Measurements from ENCODE around the gene CBX6.

CBX6 gene

DNA sequence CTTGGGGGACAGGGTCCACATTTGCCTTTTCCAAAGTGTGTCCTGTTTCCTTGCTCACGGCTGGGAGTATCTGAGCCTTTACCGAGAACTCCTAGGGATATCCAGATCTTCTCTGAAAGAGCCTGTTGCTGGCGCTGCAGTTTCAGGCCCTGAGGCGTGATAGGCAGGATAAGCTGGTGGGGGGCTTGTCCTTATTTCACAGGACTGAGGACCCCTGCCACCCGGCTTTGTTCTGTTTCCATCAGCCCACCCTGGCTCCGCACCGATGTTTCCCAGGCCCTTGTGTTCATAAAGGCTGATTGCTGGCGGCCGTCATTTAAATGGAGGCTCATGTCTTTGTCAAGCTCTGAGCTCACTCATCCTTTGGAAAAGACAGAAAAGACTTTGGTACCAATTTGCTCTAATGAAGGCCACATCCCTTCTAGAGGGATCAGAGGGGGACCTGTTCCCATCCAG lies 18.8 kb downstream of the CBX6 start:
- TF ChIP-seq CTCF (IDR thresholded peaks at IDR 0.05; ENCODE audit: low read depth, low read length): no peak
- no peak for DNase-seq (ENCODE audit: low read depth, low spot score)
- no peak overlapping the region for H3K4me3 ChIP-seq (ENCODE audit: low read depth, low read length)
- in situ Hi-C loops (cut with HindIII; ENCODE audit: low sequenced_read_pairs): no loop called here

DNA sequence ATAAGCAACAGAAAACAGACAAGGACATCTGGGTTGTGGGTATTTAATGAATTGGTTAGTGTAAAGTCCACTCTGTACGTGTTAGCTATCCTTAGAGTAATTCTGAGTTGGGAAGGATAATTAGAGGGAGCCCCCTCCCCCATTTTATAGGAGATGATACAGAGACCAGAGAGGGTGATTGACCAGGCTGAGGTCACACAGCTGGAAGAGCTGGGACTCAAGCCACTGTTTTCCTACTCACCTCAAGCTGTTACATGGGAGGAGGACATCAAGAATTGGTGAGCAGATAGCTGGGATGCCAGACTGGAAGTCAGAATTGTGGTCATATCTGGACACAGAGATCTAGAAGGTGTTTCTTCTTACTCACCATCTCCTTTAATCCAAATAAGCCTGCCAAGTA lies 19.5 kb downstream of the CBX6 start:
- in situ Hi-C loops (cut with HindIII; ENCODE audit: low sequenced_read_pairs): no loop called here
- DNase-seq (ENCODE audit: low read depth, low spot score): no peak
- no peak for TF ChIP-seq CTCF (IDR thresholded peaks at IDR 0.05; ENCODE audit: low read depth, low read length)

DNA sequence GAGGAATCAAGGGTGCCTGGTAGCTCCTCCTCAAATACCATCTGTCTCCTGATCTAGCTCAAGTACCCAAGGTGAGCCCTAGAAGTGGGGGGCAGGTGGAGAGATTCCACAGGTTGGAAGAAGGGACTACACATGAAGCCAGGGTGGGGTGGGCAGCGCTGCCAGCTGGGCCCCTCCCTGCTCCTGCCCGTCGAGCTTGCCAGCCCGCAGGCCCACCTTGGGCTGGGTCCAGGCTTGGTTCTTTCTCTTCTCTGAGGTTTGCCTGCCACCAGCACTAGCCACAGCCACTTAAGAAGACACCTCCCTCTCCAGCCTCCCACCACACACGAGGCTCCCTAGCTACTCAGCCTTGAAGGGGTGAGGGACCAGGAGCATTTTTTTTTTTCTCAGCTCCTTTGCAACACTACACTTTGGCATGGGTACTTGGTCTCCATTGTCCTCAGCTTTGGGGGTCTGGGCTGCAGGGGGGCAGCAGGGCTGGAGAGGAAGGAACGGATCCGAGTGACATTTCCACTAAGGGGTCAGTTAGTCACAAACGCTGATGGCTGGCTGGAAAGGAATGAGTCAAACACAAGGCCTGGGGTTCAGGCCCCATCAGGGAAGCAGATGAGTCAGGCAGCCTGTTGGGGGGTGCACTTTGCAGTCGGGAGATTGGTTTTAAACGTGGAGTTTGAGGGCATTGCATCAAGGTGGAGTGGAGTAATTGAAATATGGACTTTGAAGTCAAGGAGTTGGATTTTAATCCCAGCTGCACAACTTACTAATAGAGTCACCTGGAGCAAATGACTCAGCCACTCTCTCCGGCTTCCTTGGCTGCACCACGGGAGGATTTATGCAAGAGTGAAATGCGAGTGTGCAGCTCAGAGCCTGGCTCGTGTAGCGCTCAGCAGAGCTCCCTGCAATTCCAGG lies 20.8 kb downstream of the CBX6 start:
- no peak for TF ChIP-seq CTCF (IDR thresholded peaks at IDR 0.05; ENCODE audit: low read depth, low read length)
- peak; percentile 60 for DNase-seq (ENCODE audit: low read depth, low spot score)
- no peak overlapping the region for H3K4me3 ChIP-seq (ENCODE audit: low read depth, low read length)
- in situ Hi-C loops (cut with HindIII; ENCODE audit: low sequenced_read_pairs): no loop called here

More for the DNA sequence above, 19.5 kb downstream of the CBX6 start:
- no peak overlapping the region for H3K4me3 ChIP-seq (ENCODE audit: low read depth, low read length)

DNA sequence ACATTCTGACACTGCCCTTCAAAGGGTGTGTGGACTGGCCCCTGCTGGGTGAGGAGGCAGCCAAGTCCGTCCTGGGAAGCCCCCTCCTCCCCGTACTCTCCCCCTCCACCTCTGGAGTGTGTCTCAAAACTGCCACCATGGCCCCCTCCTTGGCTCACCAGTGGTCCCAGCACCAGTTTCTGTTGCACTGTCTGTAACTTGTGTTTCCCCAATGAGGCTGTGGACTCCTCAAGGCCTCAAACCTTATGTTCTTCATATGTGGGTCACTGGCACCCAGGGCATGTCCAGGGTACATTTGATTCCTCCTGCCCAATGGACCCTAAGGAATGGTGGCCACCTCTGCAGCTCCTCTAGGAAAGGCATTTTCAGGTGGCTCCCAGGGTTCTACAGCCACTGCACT lies 21.6 kb downstream of the CBX6 start:
- TF ChIP-seq CTCF (IDR thresholded peaks at IDR 0.05; ENCODE audit: low read depth, low read length): no peak
- H3K4me3 ChIP-seq (ENCODE audit: low read depth, low read length): no peak overlapping the region
- no peak for DNase-seq (ENCODE audit: low read depth, low spot score)
- in situ Hi-C loops (cut with HindIII; ENCODE audit: low sequenced_read_pairs): no loop called here

GRCh38 chr22:38849811-38850210 lies 22.2 kb downstream of the CBX6 start:
- in situ Hi-C loops (cut with HindIII; ENCODE audit: low sequenced_read_pairs): no loop called here
- DNase-seq (ENCODE audit: low read depth, low spot score): no peak
- no peak overlapping the region for H3K4me3 ChIP-seq (ENCODE audit: low read depth, low read length)
- TF ChIP-seq CTCF (IDR thresholded peaks at IDR 0.05; ENCODE audit: low read depth, low read length): no peak

DNA sequence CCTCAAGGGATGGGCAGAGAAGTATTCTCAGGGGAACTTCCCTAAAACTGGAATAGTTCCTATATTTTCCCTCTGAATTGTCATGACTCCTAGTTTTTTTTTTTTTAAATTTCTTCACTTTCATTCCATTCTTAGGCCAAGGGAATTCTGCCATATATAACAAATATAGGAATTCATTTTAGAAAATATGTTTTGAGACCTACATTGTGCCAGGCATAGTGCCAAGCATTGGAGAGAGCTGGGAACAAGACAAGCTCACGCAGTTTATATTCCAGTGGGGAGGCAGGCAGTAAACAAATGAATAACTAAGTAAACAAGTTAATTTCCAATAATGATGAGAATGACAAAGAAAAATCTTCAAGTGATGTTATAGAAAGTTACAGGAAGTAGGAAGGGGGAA lies 25.6 kb downstream of the CBX6 start:
- DNase-seq (ENCODE audit: low read depth, low spot score): no peak
- no peak for TF ChIP-seq CTCF (IDR thresholded peaks at IDR 0.05; ENCODE audit: low read depth, low read length)
- no peak overlapping the region for H3K4me3 ChIP-seq (ENCODE audit: low read depth, low read length)
- in situ Hi-C loops (cut with HindIII; ENCODE audit: low sequenced_read_pairs): no loop called here

All from astrocyte of the spinal cord (primary cell).